Measurements from ENCODE around the gene GALNT17.

Gene GALNT17

DNA sequence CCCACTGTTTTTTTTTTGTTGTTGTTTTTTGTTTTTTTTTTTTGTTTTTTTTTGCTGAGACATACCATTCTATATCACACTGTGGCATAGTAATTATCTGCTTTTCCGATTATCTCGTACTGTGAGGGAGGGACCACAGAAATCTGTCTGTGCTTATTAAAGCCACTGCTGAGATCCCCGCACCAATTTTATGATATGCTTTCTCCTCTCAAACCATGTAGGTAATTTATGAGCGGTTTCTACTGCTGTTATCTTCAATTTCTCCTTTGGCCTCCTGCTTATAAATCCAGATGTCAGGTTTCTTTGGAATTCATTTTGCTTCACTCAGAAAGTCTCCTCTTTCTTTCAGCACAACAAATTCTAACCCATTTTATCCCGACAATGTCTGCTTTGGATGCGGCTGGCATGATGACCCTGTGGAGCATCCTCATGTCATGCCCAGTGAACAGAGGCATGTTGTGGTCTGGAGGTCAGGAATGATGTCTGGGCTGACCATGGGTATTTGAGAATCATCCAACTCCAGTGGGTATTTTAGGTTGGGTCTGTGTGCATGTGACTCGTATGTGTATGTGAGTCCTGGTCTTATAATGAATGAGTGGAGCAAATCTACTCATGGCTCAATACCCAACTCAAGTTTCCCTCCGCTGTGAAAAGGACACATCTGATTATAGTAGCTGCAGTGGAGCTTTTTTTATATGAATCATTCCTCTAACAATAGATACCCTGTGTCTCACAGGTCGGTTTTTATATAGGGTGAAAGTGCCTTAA lies 213.4 kb downstream of the GALNT17 start:
- no peak for DNase-seq

DNA sequence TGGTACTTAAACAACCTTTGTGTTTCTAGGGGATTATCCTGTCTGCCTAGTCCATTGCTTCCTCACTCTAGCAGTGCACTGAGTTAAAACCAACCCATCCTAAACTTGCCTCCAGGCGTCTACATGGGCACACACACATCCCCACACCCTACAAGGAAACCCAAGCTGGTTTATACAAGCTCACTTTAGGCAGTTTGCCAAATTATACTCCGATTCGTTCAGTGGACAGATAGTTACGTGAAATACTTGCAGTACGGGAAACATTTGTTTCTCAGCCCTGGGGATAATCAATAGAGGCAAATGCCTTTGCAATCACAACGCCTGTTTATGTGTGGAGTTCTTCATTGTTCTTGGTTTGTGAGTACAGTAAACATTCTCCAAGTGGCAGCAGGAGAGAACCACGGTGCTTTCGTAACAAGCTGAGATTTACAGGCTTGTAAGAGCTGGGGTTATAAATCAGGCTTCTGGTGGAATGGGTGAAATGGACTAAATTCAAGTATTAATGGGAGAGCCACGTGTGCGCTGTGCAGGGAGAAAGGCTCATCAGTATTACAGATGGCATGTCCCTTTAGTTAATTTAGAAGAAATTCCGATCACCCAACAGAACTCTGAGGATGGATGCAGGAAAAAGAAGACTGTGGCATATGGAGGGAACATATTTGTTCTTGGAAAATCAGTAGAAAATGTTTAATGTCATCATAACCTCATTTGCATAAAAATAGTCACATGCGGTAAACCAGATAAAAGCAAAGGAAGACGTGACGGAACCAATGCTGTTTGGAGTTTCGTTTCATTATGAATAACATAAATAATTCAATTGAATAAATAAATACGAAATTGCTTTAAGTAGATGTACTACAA lies 217.1 kb downstream of the GALNT17 start:
- no peak for DNase-seq

DNA sequence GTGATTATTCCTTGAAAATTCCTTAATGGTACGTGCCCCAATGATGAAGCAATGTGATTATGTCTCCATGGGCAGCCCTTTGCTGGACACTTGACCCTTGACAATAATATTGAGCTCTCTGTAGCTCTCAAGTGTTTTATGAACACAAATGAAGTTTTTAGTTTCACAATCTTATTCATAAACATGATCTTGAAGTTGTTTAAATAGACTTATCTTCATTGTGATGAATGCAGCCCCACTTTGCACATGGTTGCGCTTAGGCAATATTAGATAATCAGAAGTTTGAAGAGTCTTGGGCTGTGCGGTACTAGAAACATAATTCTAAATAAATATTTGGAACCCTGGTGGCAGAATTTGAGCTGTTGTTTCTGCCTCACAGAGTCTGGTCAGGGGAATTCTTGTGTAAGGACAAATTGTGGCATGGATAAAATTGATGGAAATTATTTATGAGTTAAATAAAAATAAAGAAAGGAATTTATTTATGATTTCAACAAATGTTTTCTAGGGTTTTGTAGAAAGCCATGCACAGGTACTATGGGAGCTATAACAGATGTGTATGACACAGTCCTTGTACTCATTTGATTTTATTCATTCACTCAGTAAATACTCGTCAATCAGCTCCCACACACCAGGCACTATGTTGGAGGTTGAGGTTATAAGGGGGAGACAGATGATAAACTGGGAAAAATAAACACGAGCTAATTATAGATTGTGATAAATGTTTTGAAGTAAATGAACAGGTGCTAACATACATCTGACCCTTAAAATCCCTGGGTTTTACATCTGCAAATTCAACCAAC lies 217.9 kb downstream of the GALNT17 start:
- no peak for DNase-seq

DNA sequence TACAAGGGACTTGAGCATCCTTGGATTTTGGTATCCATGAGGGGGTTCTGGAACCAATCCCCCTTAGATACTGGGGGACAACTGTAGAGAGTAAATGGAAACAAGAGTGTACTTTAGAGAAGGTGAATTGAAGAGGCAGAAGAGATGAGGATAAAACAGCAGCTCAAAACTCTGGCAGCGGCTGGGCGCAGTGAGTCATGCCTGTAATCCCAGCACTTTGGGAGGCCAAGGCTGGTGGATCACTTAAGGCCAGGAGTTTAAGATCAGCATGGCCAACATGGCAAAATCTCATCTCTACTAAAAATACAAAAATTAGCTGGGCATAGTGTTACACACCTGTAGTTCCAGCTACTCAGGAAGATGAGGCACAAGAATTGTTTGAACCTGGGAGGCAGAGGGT lies 218.7 kb downstream of the GALNT17 start:
- no peak for DNase-seq

DNA sequence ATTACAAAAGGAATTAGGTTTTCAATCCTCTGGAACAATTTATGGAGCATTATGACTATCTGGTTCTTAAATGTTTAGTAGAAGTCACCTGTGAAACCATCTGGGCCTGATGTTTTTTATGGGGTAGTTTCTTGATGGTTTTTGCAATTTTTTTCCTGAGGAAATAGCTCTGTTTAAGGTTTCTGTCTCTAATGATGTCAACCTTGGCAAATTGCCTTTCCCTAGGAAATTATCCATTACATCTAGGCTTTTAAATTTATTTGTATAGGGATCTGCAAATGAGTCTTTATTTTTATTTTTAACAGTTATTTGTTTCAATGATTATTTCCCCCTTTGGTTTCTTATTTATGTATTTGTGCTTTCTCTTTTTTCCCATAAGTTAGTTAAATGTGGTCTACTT lies 222.8 kb downstream of the GALNT17 start:
- no peak for DNase-seq

DNA sequence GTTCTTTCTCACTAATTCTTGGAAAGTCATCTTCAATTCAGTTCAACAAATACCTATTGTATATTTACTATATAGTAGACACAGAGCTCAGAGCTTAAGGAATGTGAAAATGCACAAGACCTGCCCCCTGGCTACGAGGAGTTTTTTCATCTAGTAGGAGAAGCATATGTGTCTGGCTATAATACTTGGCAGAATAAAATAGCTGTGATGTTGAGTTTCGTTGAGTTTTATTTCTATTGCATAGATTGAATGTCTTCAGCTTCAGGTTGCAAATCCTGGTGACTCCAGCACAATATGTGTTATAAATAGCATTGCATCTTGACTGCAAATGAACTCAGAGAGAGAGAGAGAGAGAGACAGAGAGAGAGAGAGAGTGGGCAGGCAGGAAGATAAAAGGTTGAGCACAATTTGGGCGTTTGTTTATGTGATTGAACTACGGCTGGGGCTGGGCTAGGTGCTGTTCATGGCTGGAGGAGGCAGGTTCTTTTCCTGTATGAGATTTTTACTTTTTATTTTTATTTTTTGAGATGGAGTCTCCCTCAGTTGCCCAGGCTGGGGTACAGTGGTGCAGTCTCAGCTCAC lies 229.6 kb downstream of the GALNT17 start:
- DNase-seq: no peak

DNA sequence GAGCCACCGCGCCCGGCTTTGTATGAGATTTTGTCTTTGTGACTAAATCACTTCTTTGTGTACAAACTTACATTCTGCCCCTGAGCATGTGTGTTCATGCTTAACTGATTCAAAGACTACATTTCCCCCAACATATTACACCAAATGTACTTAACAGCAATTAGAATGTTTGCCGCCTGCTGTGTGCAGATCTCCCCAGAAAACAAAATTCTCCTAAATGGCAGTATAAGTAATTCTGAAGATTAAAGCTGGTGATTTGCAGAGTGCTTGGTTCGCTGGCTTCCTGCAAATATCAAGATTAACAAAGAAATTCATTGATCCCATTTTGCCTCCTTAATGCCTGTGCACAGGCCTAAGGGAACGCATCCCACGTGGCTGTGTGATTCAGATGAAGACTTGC lies 230.3 kb downstream of the GALNT17 start:
- DNase-seq: no peak

DNA sequence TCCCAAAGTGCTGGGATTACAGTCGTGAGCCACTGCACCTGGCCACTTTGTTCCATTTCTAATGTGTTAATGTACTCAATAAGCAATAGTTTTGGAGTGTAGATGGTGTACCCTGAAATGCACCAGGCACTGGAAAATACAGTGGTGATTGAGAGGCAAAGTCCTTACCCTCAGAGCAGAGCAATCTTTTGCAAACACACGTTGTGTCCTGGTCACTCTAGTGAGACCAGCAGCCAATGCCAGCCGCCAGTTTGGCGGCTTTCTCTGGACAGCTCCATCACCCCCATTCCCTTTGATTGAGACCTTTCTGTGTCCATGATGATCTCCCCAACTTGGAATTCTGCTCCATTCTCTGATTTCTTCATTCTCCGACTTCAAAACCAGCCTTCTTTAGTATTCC lies 231.3 kb downstream of the GALNT17 start:
- no peak for DNase-seq

DNA sequence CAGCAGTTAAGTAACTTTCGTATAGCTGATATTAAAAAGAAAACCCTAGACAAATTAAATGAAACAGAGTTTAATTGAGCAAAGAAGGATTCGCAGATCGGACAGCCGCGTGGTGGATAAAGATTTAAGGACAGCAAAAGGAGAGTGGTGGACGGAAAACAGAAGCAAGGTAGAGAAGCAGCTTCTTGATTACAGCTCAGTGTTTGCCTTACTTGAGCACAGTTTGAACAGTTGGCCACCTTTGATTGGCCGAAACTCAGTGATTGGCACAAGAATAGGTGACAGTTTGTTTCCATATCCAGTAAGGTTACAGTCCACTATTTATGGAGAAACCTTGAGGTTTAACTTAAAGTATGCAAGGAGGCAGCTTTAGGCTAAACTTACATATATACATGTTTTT lies 231.7 kb downstream of the GALNT17 start:
- no peak for DNase-seq

DNA sequence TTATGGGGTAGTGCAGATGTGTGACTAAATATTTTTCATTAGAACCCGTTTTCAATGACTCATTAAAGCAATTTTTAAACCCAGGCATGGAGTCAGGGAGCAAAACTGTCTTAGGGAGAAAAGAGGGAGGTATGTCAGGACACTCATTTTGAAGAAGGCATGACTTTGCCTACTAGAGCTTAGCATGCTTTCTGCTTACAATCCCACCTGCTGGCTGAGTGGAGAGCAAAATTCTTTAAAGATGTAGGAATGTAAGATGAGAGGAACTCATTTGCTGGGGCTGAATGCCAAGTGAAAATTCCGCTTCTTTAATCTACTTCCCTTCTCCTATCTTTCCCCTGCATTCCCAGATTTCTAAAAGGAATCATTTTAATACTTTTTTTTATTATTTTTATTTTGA lies 232.6 kb downstream of the GALNT17 start:
- DNase-seq: no peak

DNA sequence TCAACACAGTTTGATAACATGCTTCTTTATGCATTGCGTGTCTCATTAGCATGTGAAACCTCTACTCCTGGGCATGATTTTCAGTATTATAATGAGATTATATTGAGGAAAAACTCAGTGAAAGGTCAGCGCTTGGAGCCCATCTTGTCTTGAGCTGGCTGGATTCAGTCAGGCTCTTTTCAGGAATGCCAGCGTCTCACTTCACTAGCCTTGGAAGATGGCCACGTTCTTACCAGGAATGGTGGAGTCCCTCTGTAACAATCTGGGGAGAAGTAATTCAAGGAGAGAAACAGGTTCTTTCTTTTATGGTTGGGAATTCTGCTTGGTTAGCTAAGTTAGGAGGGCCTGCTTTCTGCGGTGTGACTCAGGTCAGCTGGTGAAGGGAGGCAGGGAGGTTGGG lies 241.0 kb downstream of the GALNT17 start:
- no peak for DNase-seq

DNA sequence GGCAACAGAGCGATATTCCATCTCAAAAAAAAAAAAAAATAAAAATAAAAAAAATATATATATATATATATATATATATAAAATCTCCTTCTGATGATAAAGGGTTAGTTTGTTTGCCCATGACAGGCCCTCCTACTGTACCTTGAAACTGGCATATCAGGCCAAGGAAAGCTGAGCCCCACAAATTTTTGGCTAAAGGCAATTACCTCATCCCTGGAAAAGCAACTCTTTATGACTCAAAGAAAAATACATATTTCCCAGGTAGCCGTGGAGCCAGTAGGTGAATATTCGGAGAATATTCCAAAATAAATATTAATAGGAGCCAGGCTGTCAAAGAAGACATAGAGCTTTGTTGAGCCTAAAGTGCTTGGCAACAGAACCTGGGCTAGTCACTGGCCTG lies 245.1 kb downstream of the GALNT17 start:
- no peak for DNase-seq

DNA sequence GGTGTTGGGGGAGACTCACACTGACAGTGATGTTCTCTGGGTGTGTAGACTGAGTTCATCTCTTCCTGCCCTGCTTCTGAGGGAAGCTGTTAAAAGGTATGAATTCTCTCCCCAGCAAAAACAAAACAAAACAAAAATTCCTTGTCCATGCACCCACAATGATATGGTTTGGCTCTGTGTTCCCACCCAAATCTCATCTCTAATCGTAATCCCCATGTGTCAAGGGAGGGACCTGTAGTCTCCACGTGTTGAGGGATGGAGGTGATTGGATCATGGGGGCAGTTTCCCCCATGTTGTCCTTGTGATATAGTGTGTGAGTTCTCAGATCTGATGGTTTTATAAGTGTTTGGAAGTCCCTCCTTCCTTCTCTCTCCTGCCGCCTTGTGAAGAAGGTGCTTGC lies 245.5 kb downstream of the GALNT17 start:
- DNase-seq: no peak

DNA sequence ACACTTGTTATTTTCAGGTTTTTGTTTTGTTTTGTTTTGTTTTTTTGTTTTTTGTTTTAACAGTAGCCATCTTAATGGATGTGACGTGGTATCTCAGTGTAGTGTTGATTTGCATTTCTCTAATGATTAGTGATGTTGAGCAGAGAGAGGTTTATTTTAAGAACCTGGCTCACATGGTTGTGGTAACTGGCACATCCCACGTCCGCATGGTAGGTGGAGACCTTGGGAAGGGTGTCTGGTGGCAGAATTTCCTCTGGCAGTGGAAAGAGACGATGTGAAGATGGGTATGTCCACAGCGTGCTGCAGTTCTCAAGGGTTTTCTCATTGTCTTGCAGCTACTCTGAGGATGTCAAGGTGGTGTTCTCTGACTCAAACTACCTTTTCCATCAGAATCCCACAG lies 252.2 kb downstream of the GALNT17 start:
- no peak for DNase-seq

DNA sequence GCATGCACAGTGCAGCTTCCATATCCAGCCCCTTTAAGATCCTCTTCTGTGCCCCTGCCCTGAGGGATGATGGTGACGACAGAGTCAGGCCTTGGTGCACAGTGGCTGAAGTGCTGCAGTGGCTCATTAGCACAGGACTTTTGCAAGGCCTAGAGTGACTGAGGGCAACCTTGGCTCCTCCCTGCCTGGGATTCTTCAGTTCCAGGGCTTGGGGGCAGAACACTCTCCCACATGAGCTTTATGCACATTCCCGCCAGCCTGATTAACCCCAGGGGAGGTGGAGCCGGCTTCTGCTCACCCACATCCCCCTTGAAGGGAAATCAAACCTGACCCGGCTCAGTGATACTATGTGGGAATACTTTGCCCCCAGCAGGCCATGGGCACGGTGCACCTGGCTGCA lies 253.4 kb downstream of the GALNT17 start:
- DNase-seq: no peak

DNA sequence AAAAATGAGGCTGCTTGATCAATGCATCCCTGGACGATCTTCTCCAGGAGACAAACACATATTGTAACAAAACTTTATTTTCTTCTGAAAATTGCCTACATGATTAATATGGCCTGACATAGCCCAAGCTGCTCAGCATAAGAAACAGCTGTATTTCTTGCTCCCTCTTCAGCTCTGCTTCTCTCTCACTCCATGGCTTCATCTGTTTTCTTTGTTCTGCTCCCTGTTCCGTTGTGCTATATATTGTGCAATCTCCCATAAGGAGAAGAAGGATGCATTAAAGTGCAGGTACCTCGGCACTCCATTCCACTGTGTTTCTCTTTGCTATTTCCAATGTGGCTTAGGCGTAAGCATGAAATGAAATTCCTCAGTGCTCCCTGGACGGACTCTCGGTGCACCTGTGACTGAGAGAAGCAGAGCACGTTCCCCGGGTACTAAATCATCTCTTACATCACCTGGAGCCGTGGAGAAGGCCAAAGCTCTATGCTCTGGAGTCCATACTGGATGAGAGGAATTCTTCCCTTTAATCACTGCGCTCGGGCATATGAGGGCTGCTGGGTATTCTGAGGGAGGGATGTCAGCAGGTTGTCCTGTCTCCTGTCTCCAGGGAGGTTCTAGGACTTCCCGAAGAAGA lies 254.3 kb downstream of the GALNT17 start:
- no peak for DNase-seq

DNA sequence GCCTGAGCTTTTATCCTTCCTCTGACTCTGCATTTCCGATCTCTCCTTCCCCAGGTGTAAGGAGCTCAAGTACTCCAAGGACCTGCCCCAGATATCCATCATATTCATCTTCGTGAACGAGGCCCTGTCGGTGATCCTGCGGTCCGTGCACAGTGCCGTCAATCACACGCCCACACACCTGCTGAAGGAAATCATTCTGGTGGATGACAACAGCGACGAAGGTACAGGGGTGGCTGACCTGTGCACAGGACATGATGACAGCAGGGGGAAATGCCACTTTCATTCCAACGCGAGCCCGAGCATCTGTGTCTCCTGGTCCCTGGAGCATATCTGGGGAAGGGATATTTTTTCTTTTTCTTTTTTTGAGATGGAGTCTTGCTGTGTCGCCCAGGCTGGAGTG lies 256.2 kb downstream of the GALNT17 start:
- DNase-seq: no peak

DNA sequence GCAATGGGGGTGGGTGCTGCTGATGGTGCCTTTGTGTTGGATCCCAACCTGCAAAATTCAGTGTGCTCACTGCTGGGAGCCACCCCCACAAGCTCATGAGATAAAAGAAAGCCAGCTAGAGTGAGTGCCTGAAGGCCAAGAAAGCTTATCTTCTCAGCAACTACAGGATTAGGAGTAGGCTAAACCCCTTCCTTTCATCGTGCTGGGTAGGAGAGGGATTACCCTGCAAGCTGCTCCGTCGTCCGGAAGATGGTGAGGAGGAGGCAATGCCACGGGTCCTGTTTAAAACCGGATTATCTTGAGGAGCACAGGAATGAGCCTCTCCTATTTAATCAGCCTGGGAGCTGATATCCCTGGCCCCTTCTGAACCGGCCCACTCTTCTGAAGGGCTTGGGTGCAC lies 258.0 kb downstream of the GALNT17 start:
- no peak for DNase-seq

DNA sequence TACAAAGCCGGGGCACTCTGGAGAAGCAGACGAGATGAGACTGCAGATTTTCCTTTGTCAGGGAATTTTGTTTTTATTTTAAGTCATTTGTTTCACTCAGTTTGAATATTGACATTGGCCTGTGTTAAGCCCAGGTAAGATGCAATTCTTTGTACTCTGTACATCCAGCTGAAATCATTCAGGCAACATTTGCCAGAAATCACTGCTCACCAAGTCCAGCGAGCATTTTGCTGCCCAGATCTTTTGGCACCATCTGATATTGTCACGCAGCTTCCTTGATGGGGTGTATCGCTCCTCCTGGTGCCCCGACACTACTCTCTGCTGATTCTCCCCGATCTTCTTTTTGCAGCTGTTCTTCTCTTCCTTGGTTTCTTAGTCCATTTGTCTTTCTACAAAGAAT lies 261.7 kb downstream of the GALNT17 start:
- no peak for DNase-seq

DNA sequence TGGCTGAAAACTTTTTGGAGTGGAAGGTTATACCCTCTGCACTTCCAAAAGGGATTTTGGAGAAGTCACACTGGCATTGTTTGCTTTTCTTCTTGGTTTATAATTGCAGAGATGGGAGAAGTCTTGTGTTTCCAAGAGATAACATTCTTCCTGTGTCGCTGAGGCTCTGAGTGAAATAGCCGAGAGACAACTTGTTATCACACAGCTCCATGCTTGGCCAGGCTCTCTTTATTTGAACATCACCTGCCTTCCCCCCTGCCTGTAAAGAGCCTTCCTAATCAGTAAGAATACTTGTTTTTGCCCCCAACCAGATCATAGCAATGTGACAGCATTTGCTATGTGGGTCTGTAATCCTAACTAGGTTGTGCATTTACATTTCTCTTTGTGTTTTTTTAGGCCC lies 270.7 kb downstream of the GALNT17 start:
- DNase-seq: no peak

DNA sequence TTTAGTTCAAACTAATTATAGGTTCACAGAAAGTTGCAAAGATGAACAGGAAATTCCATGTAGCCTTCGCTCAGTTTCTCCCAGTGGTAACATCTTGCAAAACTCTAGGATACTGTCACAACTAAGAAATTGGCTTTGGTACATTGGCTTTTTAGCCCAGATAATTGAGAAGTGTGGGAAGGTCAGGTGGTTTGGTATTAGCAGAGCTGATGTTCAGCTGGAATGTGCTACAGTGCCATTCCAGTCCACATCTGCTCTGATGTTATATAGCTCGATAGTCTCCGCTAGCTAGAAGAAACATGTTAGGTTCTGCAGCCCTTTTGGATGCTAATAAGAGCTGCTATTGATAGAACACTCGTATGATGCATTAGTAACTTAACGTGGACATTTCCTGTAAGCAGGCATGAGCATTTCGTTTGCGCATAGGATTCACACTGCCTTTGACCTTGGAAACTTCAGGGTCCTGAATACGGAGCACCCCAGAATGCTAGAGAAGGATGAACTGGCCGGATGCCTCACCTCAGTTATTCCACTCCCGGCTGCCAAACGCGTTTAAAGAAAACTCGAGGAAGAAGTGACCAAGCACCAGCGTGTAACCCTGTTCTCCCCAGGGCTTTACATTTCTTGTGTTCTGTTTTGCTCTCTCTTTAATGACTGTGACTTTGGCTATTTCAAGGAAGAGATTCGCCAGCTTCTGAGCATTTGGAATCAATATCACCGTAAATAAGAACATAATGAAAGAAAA lies 271.4 kb downstream of the GALNT17 start:
- no peak for DNase-seq

DNA sequence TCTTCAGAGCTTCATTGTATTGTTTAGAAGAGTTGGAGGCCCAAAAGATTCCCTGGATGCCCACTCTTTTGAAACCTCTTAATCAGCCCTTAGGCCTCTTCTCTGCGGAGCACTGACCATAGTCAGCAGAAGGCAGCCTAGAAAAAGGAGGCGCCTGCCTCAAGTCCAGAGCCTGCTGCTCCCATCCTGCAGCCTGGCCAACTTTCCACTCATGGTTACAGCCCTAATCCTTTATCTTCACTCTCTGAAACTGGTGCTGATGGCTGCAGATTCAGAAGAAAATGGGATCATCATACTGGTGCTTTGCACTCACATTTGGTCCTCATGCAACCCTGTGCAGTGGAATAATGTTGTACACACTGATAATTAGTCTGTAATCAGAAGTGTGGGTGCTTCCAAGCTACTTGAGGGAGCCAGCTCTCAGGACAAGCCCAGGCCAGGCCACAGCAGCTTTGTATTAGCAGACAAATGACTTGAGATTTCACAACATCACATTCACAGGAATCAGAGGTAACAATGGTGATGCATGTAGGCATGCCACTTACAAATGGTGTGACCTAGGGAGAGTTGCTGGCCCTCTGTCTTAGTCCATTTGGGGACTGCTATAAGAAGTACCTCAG lies 272.9 kb downstream of the GALNT17 start:
- no peak for DNase-seq

Data from NCI-H1436 (cell line).